Ramos (cell line): ENCODE measurements around the gene GFPT2.

Source experiments
- in situ Hi-C: fragments of 300-500 bp; cut with MboI; formaldehyde crosslinking; loops from one replicate; pipeline ENCODE4 v1.14.3; 2022; ENCODE audit warnings: low sequenced_read_pairs; ENCODE audit not compliant: unreplicated experiment

GFPT2 gene

GRCh38 chr5:180353980-180354452, 880 bp upstream of the GFPT2 start:
- in situ Hi-C loops = no loop called here

- in situ Hi-C loops = no loop called here
Measured at GRCh38 chr5:180352116-180353047, 754 bp downstream of the GFPT2 start.

GRCh38 chr5:180350711-180351465, 2.2 kb downstream of the GFPT2 start:
- in situ Hi-C loops = no loop called here

- in situ Hi-C loops = no loop called here
Measured at GRCh38 chr5:180350296-180350695, 2.8 kb downstream of the GFPT2 start.

GRCh38 chr5:180349391-180349790, 3.7 kb downstream of the GFPT2 start:
- in situ Hi-C loops = no loop called here

GRCh38 chr5:180348336-180348735, 4.8 kb downstream of the GFPT2 start:
- in situ Hi-C loops = no loop called here

GRCh38 chr5:180347702-180348101, 5.4 kb downstream of the GFPT2 start:
- in situ Hi-C loops = no loop called here

GRCh38 chr5:180346358-180346757, 6.8 kb downstream of the GFPT2 start:
- in situ Hi-C loops = no loop called here

GRCh38 chr5:180345781-180346180, 7.4 kb downstream of the GFPT2 start:
- in situ Hi-C loops = no loop called here

GRCh38 chr5:180345186-180345585, 8.0 kb downstream of the GFPT2 start:
- in situ Hi-C loops = no loop called here

GRCh38 chr5:180344696-180344999, 8.5 kb downstream of the GFPT2 start:
- in situ Hi-C loops = no loop called here

GRCh38 chr5:180343831-180344695, 9.1 kb downstream of the GFPT2 start:
- in situ Hi-C loops = no loop called here

- in situ Hi-C loops = no loop called here
Measured at GRCh38 chr5:180343110-180343830, 9.9 kb downstream of the GFPT2 start.

- in situ Hi-C loops = no loop called here
Measured at GRCh38 chr5:180341595-180341994, 11.5 kb downstream of the GFPT2 start.

GRCh38 chr5:180340856-180341255, 12.3 kb downstream of the GFPT2 start:
- in situ Hi-C loops = no loop called here

GRCh38 chr5:180339583-180340183, 13.5 kb downstream of the GFPT2 start:
- in situ Hi-C loops = no loop called here

- in situ Hi-C loops = no loop called here
Measured at GRCh38 chr5:180338001-180338707, 15.0 kb downstream of the GFPT2 start.

GRCh38 chr5:180336234-180337020, 16.7 kb downstream of the GFPT2 start:
- in situ Hi-C loops = no loop called here
